Measurements from ENCODE around the gene NCBP1. TPM values are rescaled to one million over a fixed set of nuclear protein-coding genes. Genes with fewer than 3 reads are reported as not detected.

NCBP1 gene
- total and polyA plus RNA-seq, 7 experiments from 2014 or later: 15.9 to 42.2 (median 35.6) TPM

GRCh38 chr9:97689401-97690180, 56.0 kb downstream of the NCBP1 start:
- intact Hi-C loops (cut with micrococcal nuclease): loop anchor here in 1 of 2 donors (5.0 kb wide), 1 partner anchor 37 kb away; no protein-coding TSS in a partner anchor

GRCh38 chr9:97694769-97695168, 61.1 kb downstream of the NCBP1 start:
- Mint-ChIP-seq H3K9me3 (peaks cover 0 to 1% (median 0%) of the 10 kb centered on the region in 11 donors), H3K4me1 (peaks cover 53 to 69% (median 64%) of the 10 kb centered on the region in 7 donors), H3K27me3 (no peaks in the 10 kb centered on the region), H3K36me3 (peaks cover 0 to 19% (median 8%) of the 10 kb centered on the region in 5 donors), H3K4me3 (peak overlapping the region; percentile 13 to 96 (median 88)), H3K27ac (peak overlapping the region in 5 of 9 donors; percentile 2 to 97 (median 19))
- ATAC-seq (no peak), DNase-seq (no peak)
- Histone ChIP-seq H3K4me3 (ENCODE audit: low read length) (no peak overlapping the region), H3K9me3 (ENCODE audit: control insufficient read depth in 2 of 3, low read length in 3 of 3) (no peaks in the 10 kb centered on the region), H3K36me3 (ENCODE audit: control insufficient read depth in 2 of 3, insufficient read depth in 3 of 3, low read length in 3 of 3) (peaks cover 0 to 17% (median 0%) of the 10 kb centered on the region in 3 experiments), H3K27me3 (ENCODE audit: control insufficient read depth in 2 of 2, insufficient read depth in 2 of 2, low read length in 2 of 2) (no peaks in the 10 kb centered on the region), H3K27ac (ENCODE audit: low read depth, low read length) (peak overlapping the region; percentile 85), H3K4me1 (ENCODE audit: control insufficient read depth in 2 of 2, insufficient read depth in 2 of 2, low read length in 2 of 2) (peaks cover 32 to 38% of the 10 kb centered on the region in 2 donors)
- intact Hi-C loops (cut with micrococcal nuclease): loop anchor here (5.0 kb wide), 6 partner anchors 42 to 563 kb away; partner anchors contain the start of genes TDRD7 (in 2 of the 2), FOXE1 (in 1 of the 2) and TBC1D2 (in 1 of the 2)
- ChIA-PET CTCF (no interaction called here), POLR2A (no interaction called here)

More at GRCh38 chr9:97689401-97690180, 56.0 kb downstream of the NCBP1 start:
- H3K4me1 ChIP-seq (ENCODE audit: control insufficient read depth in 2 of 2, insufficient read depth in 2 of 2, low read length in 2 of 2): peaks cover 3 to 9% of the 10 kb centered on the region in 2 donors
- H3K27me3 Mint-ChIP-seq: no peaks in the 10 kb centered on the region
- H3K27ac ChIP-seq (ENCODE audit: low read depth, low read length): no peak overlapping the region
- ChIA-PET CTCF (interaction anchor here (1.0 to 1.5 kb wide), 2 partner anchors 7 to 11 kb away, joined by 5 to 6 read pairs; partner anchors contain the start of gene XPA), POLR2A (interaction anchor here (0.6 to 3.6 kb wide), 2 partner anchors 9 to 365 kb away, joined by 3 to 16 read pairs; partner anchors contain the start of gene XPA)
- H3K36me3 ChIP-seq (ENCODE audit: control insufficient read depth in 2 of 3, insufficient read depth in 3 of 3, low read length in 3 of 3): peaks cover 3 to 42% (median 10%) of the 10 kb centered on the region in 3 experiments
- H3K4me3 Mint-ChIP-seq: no peak overlapping the region
- H3K27me3 ChIP-seq (ENCODE audit: control insufficient read depth in 2 of 2, insufficient read depth in 2 of 2, low read length in 2 of 2): no peaks in the 10 kb centered on the region
- no peaks in the 10 kb centered on the region for H3K9me3 ChIP-seq (ENCODE audit: control insufficient read depth in 2 of 3, low read length in 3 of 3)
- peak overlapping the region in 6 of 9 donors; percentile 44 to 75 (median 64) for H3K27ac Mint-ChIP-seq
- no peak for DNase-seq
- H3K4me1 Mint-ChIP-seq: peaks cover 15 to 44% (median 28%) of the 10 kb centered on the region in 7 donors
- H3K9me3 Mint-ChIP-seq: no peaks in the 10 kb centered on the region
- H3K36me3 Mint-ChIP-seq: peaks cover 9 to 36% (median 22%) of the 10 kb centered on the region in 5 donors
- H3K4me3 ChIP-seq (ENCODE audit: low read length): no peak overlapping the region
- no peak for ATAC-seq

GRCh38 chr9:97695390-97695789, 61.8 kb downstream of the NCBP1 start:
- Histone ChIP-seq H3K27ac (ENCODE audit: low read depth, low read length) (peak overlapping the region; percentile 85), H3K4me3 (ENCODE audit: low read length) (peak overlapping the region; percentile 68), H3K4me1 (ENCODE audit: control insufficient read depth in 2 of 2, insufficient read depth in 2 of 2, low read length in 2 of 2) (peaks cover 32 to 38% of the 10 kb centered on the region in 2 donors), H3K27me3 (ENCODE audit: control insufficient read depth in 2 of 2, insufficient read depth in 2 of 2, low read length in 2 of 2) (no peaks in the 10 kb centered on the region), H3K9me3 (ENCODE audit: control insufficient read depth in 2 of 3, low read length in 3 of 3) (no peaks in the 10 kb centered on the region), H3K36me3 (ENCODE audit: control insufficient read depth in 2 of 3, insufficient read depth in 3 of 3, low read length in 3 of 3) (peaks cover 0 to 13% (median 0%) of the 10 kb centered on the region in 3 experiments)
- Mint-ChIP-seq H3K9me3 (peaks cover 0 to 1% (median 0%) of the 10 kb centered on the region in 11 donors), H3K4me1 (peaks cover 52 to 70% (median 65%) of the 10 kb centered on the region in 7 donors), H3K36me3 (peaks cover 0 to 17% (median 8%) of the 10 kb centered on the region in 5 donors), H3K4me3 (peak overlapping the region; percentile 13 to 96 (median 89)), H3K27me3 (no peaks in the 10 kb centered on the region), H3K27ac (peak overlapping the region in 8 of 9 donors; percentile 34 to 98 (median 90))
- intact Hi-C loops (cut with micrococcal nuclease): loop anchor here (5.0 kb wide), 5 partner anchors 107 to 562 kb away; partner anchors contain the start of genes TDRD7 (in 2 of the 2), FOXE1 (in 1 of the 2) and TBC1D2 (in 1 of the 2)
- POLR2A ChIA-PET: interaction anchor here (0.5 to 3.7 kb wide), 5 partner anchors 17 to 226 kb away, joined by 3 to 27 read pairs (median 7); partner anchors contain the start of gene TRMO
- DNase-seq: no peak
- CTCF ChIA-PET: no interaction called here
- ATAC-seq: no peak

GRCh38 chr9:97695995-97696802, 62.6 kb downstream of the NCBP1 start:
- peak in 2 of 9 donors; percentile 6 to 18 for DNase-seq
- Mint-ChIP-seq H3K27me3 (peaks cover 0 to 2% (median 0%) of the 10 kb centered on the region in 5 donors), H3K4me3 (peak overlapping the region; percentile 87 to 96 (median 90)), H3K36me3 (peaks cover 0 to 13% (median 8%) of the 10 kb centered on the region in 5 donors), H3K27ac (peak overlapping the region; percentile 79 to 98 (median 91)), H3K9me3 (peaks cover 0 to 1% (median 0%) of the 10 kb centered on the region in 11 donors), H3K4me1 (peaks cover 52 to 70% (median 65%) of the 10 kb centered on the region in 7 donors)
- ATAC-seq: no peak
- H3K36me3 ChIP-seq (ENCODE audit: control insufficient read depth in 2 of 3, insufficient read depth in 3 of 3, low read length in 3 of 3): peaks cover 0 to 7% (median 0%) of the 10 kb centered on the region in 3 experiments
- intact Hi-C loops (cut with micrococcal nuclease): loop anchor here (2.0 to 5.0 kb wide), 9 partner anchors 15 to 561 kb away; partner anchors contain the start of genes TDRD7 (in 2 of the 2), FOXE1 (in 1 of the 2), NANS (in 1 of the 2) and TBC1D2 (in 1 of the 2)
- H3K9me3 ChIP-seq (ENCODE audit: control insufficient read depth in 2 of 3, low read length in 3 of 3): no peaks in the 10 kb centered on the region
- peaks cover 32 to 38% of the 10 kb centered on the region in 2 donors for H3K4me1 ChIP-seq (ENCODE audit: control insufficient read depth in 2 of 2, insufficient read depth in 2 of 2, low read length in 2 of 2)
- ChIA-PET CTCF (interaction anchor here (0.7 to 1.0 kb wide), 2 partner anchors 12 to 22 kb away, joined by 3 to 4 read pairs; no protein-coding TSS in a partner anchor), POLR2A (interaction anchor here (0.5 to 4.1 kb wide), 18 partner anchors 8 to 561 kb away, joined by 3 to 27 read pairs (median 3); partner anchors contain the start of genes ANP32B, NANS, NCBP1 and TRMO)
- peak overlapping the region; percentile 68 for H3K4me3 ChIP-seq (ENCODE audit: low read length)
- peak overlapping the region; percentile 85 for H3K27ac ChIP-seq (ENCODE audit: low read depth, low read length)
- no peaks in the 10 kb centered on the region for H3K27me3 ChIP-seq (ENCODE audit: control insufficient read depth in 2 of 2, insufficient read depth in 2 of 2, low read length in 2 of 2)

- Mint-ChIP-seq H3K4me3 (peak within 1 kb of the TSS; percentile 87 to 96 (median 90)), H3K36me3 (peaks cover 0 to 13% (median 8%) of the 10 kb centered on the region in 5 donors), H3K27me3 (peaks cover 0 to 8% (median 0%) of the 10 kb centered on the region in 5 donors), H3K4me1 (peaks cover 53 to 70% (median 65%) of the 10 kb centered on the region in 7 donors), H3K27ac (peak within 1 kb of the TSS; percentile 85 to 98 (median 93)), H3K9me3 (peaks cover 0 to 1% (median 0%) of the 10 kb centered on the region in 11 donors)
- Histone ChIP-seq H3K4me3 (ENCODE audit: low read length) (peak within 1 kb of the TSS; percentile 68), H3K9me3 (ENCODE audit: control insufficient read depth in 2 of 3, low read length in 3 of 3) (no peaks in the 10 kb centered on the region), H3K4me1 (ENCODE audit: control insufficient read depth in 2 of 2, insufficient read depth in 2 of 2, low read length in 2 of 2) (peaks cover 32 to 38% of the 10 kb centered on the region in 2 donors), H3K36me3 (ENCODE audit: control insufficient read depth in 2 of 3, insufficient read depth in 3 of 3, low read length in 3 of 3) (peaks cover 0 to 3% (median 0%) of the 10 kb centered on the region in 3 experiments), H3K27me3 (ENCODE audit: control insufficient read depth in 2 of 2, insufficient read depth in 2 of 2, low read length in 2 of 2) (no peaks in the 10 kb centered on the region), H3K27ac (ENCODE audit: low read depth, low read length) (peak within 1 kb of the TSS; percentile 85)
- intact Hi-C loops (cut with micrococcal nuclease): loop anchor here (1.0 to 5.0 kb wide), 15 partner anchors 13 to 560 kb away; partner anchors contain the start of genes NCBP1 (in 2 of the 2), TBC1D2 (in 2 of the 2), TDRD7 (in 2 of the 2) and TRMO (in 2 of the 2)
- ChIA-PET CTCF (interaction anchor here (0.8 to 1.0 kb wide), 2 partner anchors 8 to 12 kb away, joined by 4 to 6 read pairs; no protein-coding TSS in a partner anchor), POLR2A (interaction anchor here (0.6 to 4.1 kb wide), 18 partner anchors 9 to 560 kb away, joined by 3 to 27 read pairs (median 3); partner anchors contain the start of genes ANP32B, NANS, NCBP1 and TRMO)
- peak; percentile 95 to 98 (median 96) for DNase-seq
- ATAC-seq: peak; percentile 97
These were observed 63.4 kb downstream of the NCBP1 start, which contains the start of gene XPA for GRCh38 chr9:97696803-97697601. Gene XPA (minus strand): TSS chr9:97697340. CDS start chr9:97697292, 48 bp downstream.
